ENCODE measurements around the gene COPRS. TPM values are rescaled to one million over a fixed set of nuclear protein-coding genes. Genes with fewer than 3 reads are reported as not detected.

COPRS gene
- polyA plus RNA-seq, 1 of the 3 experiments (the other 2 are of a cell fraction) = 88.8 TPM

- no peaks in the 10 kb centered on the region for H4K20me1 ChIP-seq (ENCODE audit: insufficient read depth)
- no peak overlapping the region for H3K9ac ChIP-seq
- no peak overlapping the region for H2AFZ ChIP-seq (ENCODE audit: low read depth)
- no peaks in the 10 kb centered on the region for H3K4me1 ChIP-seq (ENCODE audit: control insufficient read depth in 1 of 2, insufficient read depth in 2 of 2, low read depth in 1 of 2, low read length in 1 of 2)
- H3K4me3 ChIP-seq (ENCODE audit: low read depth in 2 of 2, low read length in 1 of 2) = no peak overlapping the region
- H3K27ac ChIP-seq (ENCODE audit: low read depth in 2 of 2, low read length in 1 of 2) = no peak overlapping the region
- CTCF ChIA-PET = interaction anchor here (1.4 kb wide), 1 partner anchor 47 kb away, joined by 4 read pairs; no protein-coding TSS in a partner anchor
- H3K4me2 ChIP-seq = no peak overlapping the region
- no peaks in the 10 kb centered on the region for H3K9me3 ChIP-seq
- no peaks in the 10 kb centered on the region for H3K79me2 ChIP-seq (ENCODE audit: insufficient read depth)
- POLR2A ChIA-PET = no interaction called here
- DNase-seq = no peak
- 77% methylated on average over 4 of the region's 4 CpGs for WGBS (ENCODE audit: low lambda C conversion rate)
- no peaks in the 10 kb centered on the region for H3K27me3 ChIP-seq (ENCODE audit: insufficient read depth)
- H3F3A ChIP-seq (replicated peaks; ENCODE audit: insufficient read depth) = peaks cover 4% of the 10 kb centered on the region
- no peaks in the 10 kb centered on the region for H3K9me2 ChIP-seq
- no peak for TF ChIP-seq RAD21 (IDR thresholded peaks at IDR 0.05; ENCODE audit: low read length)
- TF ChIP-seq CTCF (IDR thresholded peaks at IDR 0.05) = no peak
- no peak for TF ChIP-seq GABPA (IDR thresholded peaks at IDR 0.05; ENCODE audit: low read depth)
- no peak for TF ChIP-seq CHD2 (IDR thresholded peaks at IDR 0.05; ENCODE audit: low read length, partially characterized antibody)
- TF ChIP-seq GATA2 (CRISPR knock-in tag; IDR thresholded peaks at IDR 0.05) = no peak
- no peak for TF ChIP-seq YY1 (IDR thresholded peaks at IDR 0.05; ENCODE audit: low read depth)
- no peak for TF ChIP-seq USF1 (IDR thresholded peaks at IDR 0.05; ENCODE audit: borderline replicate concordance, low read depth)
- TF ChIP-seq MEF2A (IDR thresholded peaks at IDR 0.05; ENCODE audit: borderline replicate concordance, low read depth) = no peak
- no peak for TF ChIP-seq SIN3A (IDR thresholded peaks at IDR 0.05; ENCODE audit: borderline replicate concordance, low read depth, low read length)
- no peaks in the 10 kb centered on the region for H3K36me3 ChIP-seq (replicated peaks in 1 of 2; ENCODE audit: control insufficient read depth in 1 of 2, insufficient read depth in 2 of 2, low read length in 1 of 2)
Observed at GRCh38 chr17:31808521-31809050, 50.5 kb downstream of the COPRS start.

- no peak overlapping the region for H2AFZ ChIP-seq (ENCODE audit: low read depth)
- DNase-seq = no peak
- H3K79me2 ChIP-seq (ENCODE audit: insufficient read depth) = no peaks in the 10 kb centered on the region
- H4K20me1 ChIP-seq (ENCODE audit: insufficient read depth) = no peaks in the 10 kb centered on the region
- no peaks in the 10 kb centered on the region for H3K9me2 ChIP-seq
- no peak overlapping the region for H3K4me2 ChIP-seq
- no peaks in the 10 kb centered on the region for H3K9me3 ChIP-seq
- no peaks in the 10 kb centered on the region for H3K27me3 ChIP-seq (ENCODE audit: insufficient read depth)
- CTCF ChIA-PET = interaction anchor here (1.4 kb wide), 1 partner anchor 47 kb away, joined by 4 read pairs; no protein-coding TSS in a partner anchor
- H3K4me3 ChIP-seq (ENCODE audit: low read depth in 2 of 2, low read length in 1 of 2) = no peak overlapping the region
- H3F3A ChIP-seq (replicated peaks; ENCODE audit: insufficient read depth) = peaks cover 4% of the 10 kb centered on the region
- H3K27ac ChIP-seq (ENCODE audit: low read depth in 2 of 2, low read length in 1 of 2) = no peak overlapping the region
- POLR2A ChIA-PET = no interaction called here
- H3K4me1 ChIP-seq (ENCODE audit: control insufficient read depth in 1 of 2, insufficient read depth in 2 of 2, low read depth in 1 of 2, low read length in 1 of 2) = no peaks in the 10 kb centered on the region
- no peak overlapping the region for H3K9ac ChIP-seq
- TF ChIP-seq JUND (IDR thresholded peaks at IDR 0.05) = no peak
- TF ChIP-seq FOSL2 (IDR thresholded peaks at IDR 0.05; ENCODE audit: borderline replicate concordance, low read depth) = no peak
- H3K36me3 ChIP-seq (replicated peaks in 1 of 2; ENCODE audit: control insufficient read depth in 1 of 2, insufficient read depth in 2 of 2, low read length in 1 of 2) = no peaks in the 10 kb centered on the region
Observed at GRCh38 chr17:31807846-31808245, 51.2 kb downstream of the COPRS start.
